CD4-positive, CD25-positive, alpha-beta regulatory T cell (primary cell): Measurements from ENCODE around the gene HMGN1. TPM values are rescaled to one million over a fixed set of nuclear protein-coding genes. Genes with fewer than 3 reads are reported as not detected.
A peak's percentile ranks its signal among the peaks of the same experiment; 100 is the strongest.

ENCODE experiments used
- ATAC-seq, 2 donors: fragments of 150-1000 bp; cut with Tn5 transposase; one replicate each; pipeline ENCODE4 v1.10.0; 2021; ENCODE audit warnings: low read depth in 2 of 2, moderate number of reproducible peaks in 2 of 2, moderate library complexity in 1 of 2
- DNase-seq, 3 donors: peaks; one replicate each; pipeline versions ENCODE4 v3.0.0 to v3.0.0-alpha.2; 2012 to 2022; ENCODE audit warnings: mixed read lengths in 1 of 3
- H3K27ac ChIP-seq: one replicate; pipeline ENCODE4 v1.7.0; 2013; ENCODE audit warnings: mild to moderate bottlenecking, low read length; ENCODE audit not compliant: insufficient read depth, poor library complexity, severe bottlenecking
- H3K27me3 ChIP-seq: one replicate; pipeline ENCODE4 v1.7.0; 2013; ENCODE audit warnings: low read length; ENCODE audit not compliant: control insufficient read depth, insufficient read depth
- H3K36me3 ChIP-seq: one replicate; pipeline ENCODE4 v1.7.0; 2013; ENCODE audit warnings: mild to moderate bottlenecking, low read length, moderate library complexity; ENCODE audit not compliant: control insufficient read depth, insufficient read depth
- H3K4me1 ChIP-seq: 2 replicates; pipeline ENCODE4 v1.7.0; 2013; ENCODE audit warnings: mild to moderate bottlenecking, low read length; ENCODE audit not compliant: insufficient read depth, control insufficient read depth, poor library complexity, severe bottlenecking
- H3K4me3 ChIP-seq: one replicate; pipeline ENCODE4 v1.7.0; 2013; ENCODE audit warnings: low read depth, mild to moderate bottlenecking, low read length, moderate library complexity
- H3K9me3 ChIP-seq, 2 experiments: 1 replicate in 1 of 2; 2 replicates in 1 of 2; pipeline ENCODE4 v1.7.0; 2013; ENCODE audit warnings: low read length in 2 of 2, mild to moderate bottlenecking in 1 of 2, moderate library complexity in 1 of 2; ENCODE audit not compliant: control insufficient read depth in 2 of 2
- H3K27ac Mint-ChIP-seq, 3 donors: one replicate each; pipeline ENCODE4 v1.8.0; 2020 to 2022; ENCODE audit warnings: mild to moderate bottlenecking in 3 of 3, mixed read lengths in 3 of 3, moderate library complexity in 2 of 3
- H3K27me3 Mint-ChIP-seq: one replicate; pipeline ENCODE4 v1.8.0; 2022; ENCODE audit warnings: mild to moderate bottlenecking, mixed read lengths
- H3K36me3 Mint-ChIP-seq: one replicate; pipeline ENCODE4 v1.8.0; 2020; ENCODE audit warnings: mixed read lengths
- H3K4me1 Mint-ChIP-seq, 4 donors: one replicate each; pipeline ENCODE4 v1.8.0; 2020 to 2022; ENCODE audit warnings: mixed read lengths in 4 of 4, mild to moderate bottlenecking in 1 of 4
- H3K4me3 Mint-ChIP-seq, 4 donors: one replicate each; pipeline ENCODE4 v1.8.0; 2020 to 2022; ENCODE audit warnings: mild to moderate bottlenecking in 4 of 4, mixed read lengths in 4 of 4, moderate library complexity in 3 of 4
- H3K9me3 Mint-ChIP-seq, 7 donors: one replicate each; pipeline ENCODE4 v1.8.0; 2020 to 2022; ENCODE audit warnings: mixed read lengths in 7 of 7, mild to moderate bottlenecking in 3 of 7, moderate library complexity in 2 of 7
- polyA plus RNA-seq, 4 donors: library from polyadenylated mRNA; unstranded; fragments of 300-500 nt; fragmentation: Illumina TruSeq; gene quantifications; one replicate each; pipeline ENCODE4 v1.2.3, GENCODE V29; 2021
- total RNA-seq: library from RNA; stranded (reverse); gene quantifications from one replicate; pipeline ENCODE4 v1.2.3, GENCODE V29; 2022

HMGN1 gene
- total and polyA plus RNA-seq, 5 donors from 2014 or later: 168 to 249 (median 186) TPM

- H3K4me1 ChIP-seq: peaks cover 44% of the 10 kb centered on the region
- peaks cover 15% of the 10 kb centered on the region for H3K36me3 Mint-ChIP-seq
- ATAC-seq (no peak), DNase-seq (no peak)
- H3K4me1 Mint-ChIP-seq: peaks cover 18 to 66% (median 52%) of the 10 kb centered on the region in 4 donors
- H3K27ac ChIP-seq: no peak overlapping the region
- H3K27me3 Mint-ChIP-seq: peaks cover 14% of the 10 kb centered on the region
- peaks cover 0 to 5% (median 0%) of the 10 kb centered on the region in 7 donors for H3K9me3 Mint-ChIP-seq
- H3K4me3 ChIP-seq: peak overlapping the region; percentile 81
- H3K36me3 ChIP-seq: peaks cover 19% of the 10 kb centered on the region
- no peaks in the 10 kb centered on the region for H3K9me3 ChIP-seq
- H3K27ac Mint-ChIP-seq: peak overlapping the region in 1 of 3 donors; percentile 89
- H3K27me3 ChIP-seq: no peaks in the 10 kb centered on the region
- H3K4me3 Mint-ChIP-seq: peak overlapping the region in 3 of 4 donors; percentile 35 to 98 (median 94)
These were observed 37.7 kb downstream of the HMGN1 start for GRCh38 chr21:39311164-39311563.

- Mint-ChIP-seq H3K4me1 (peaks cover 19 to 64% (median 48%) of the 10 kb centered on the region in 4 donors), H3K27ac (no peak overlapping the region), H3K36me3 (peaks cover 22% of the 10 kb centered on the region), H3K4me3 (peak overlapping the region in 1 of 4 donors; percentile 38), H3K27me3 (peaks cover 6% of the 10 kb centered on the region), H3K9me3 (peaks cover 0 to 2% (median 0%) of the 10 kb centered on the region in 7 donors)
- Histone ChIP-seq H3K27ac (peak overlapping the region; percentile 5), H3K4me1 (peaks cover 28% of the 10 kb centered on the region), H3K4me3 (no peak overlapping the region), H3K9me3 (no peaks in the 10 kb centered on the region), H3K36me3 (peaks cover 29% of the 10 kb centered on the region), H3K27me3 (no peaks in the 10 kb centered on the region)
- ATAC-seq: no peak
- no peak for DNase-seq
These were observed 41.4 kb downstream of the HMGN1 start for GRCh38 chr21:39307466-39307865.

GRCh38 chr21:39300587-39300986 lies 48.3 kb downstream of the HMGN1 start:
- H3K27me3 Mint-ChIP-seq: no peaks in the 10 kb centered on the region
- H3K36me3 ChIP-seq: peaks cover 63% of the 10 kb centered on the region
- no peak overlapping the region for H3K27ac ChIP-seq
- no peaks in the 10 kb centered on the region for H3K9me3 ChIP-seq
- H3K9me3 Mint-ChIP-seq: peaks cover 0 to 7% (median 0%) of the 10 kb centered on the region in 7 donors
- peak overlapping the region in 2 of 3 donors; percentile 8 to 26 for H3K27ac Mint-ChIP-seq
- H3K4me3 Mint-ChIP-seq: peak overlapping the region in 1 of 4 donors; percentile 6
- peaks cover 26 to 61% (median 48%) of the 10 kb centered on the region in 4 donors for H3K4me1 Mint-ChIP-seq
- peaks cover 36% of the 10 kb centered on the region for H3K36me3 Mint-ChIP-seq
- ATAC-seq (no peak), DNase-seq (no peak)
- no peak overlapping the region for H3K4me3 ChIP-seq
- H3K4me1 ChIP-seq: no peaks in the 10 kb centered on the region
- no peaks in the 10 kb centered on the region for H3K27me3 ChIP-seq

- Histone ChIP-seq H3K36me3 (peaks cover 85% of the 10 kb centered on the region), H3K27ac (no peak overlapping the region), H3K4me3 (no peak overlapping the region), H3K27me3 (no peaks in the 10 kb centered on the region), H3K9me3 (no peaks in the 10 kb centered on the region), H3K4me1 (no peaks in the 10 kb centered on the region)
- Mint-ChIP-seq H3K36me3 (peaks cover 49% of the 10 kb centered on the region), H3K4me3 (peak overlapping the region in 1 of 4 donors; percentile 42), H3K27ac (peak overlapping the region in 1 of 3 donors; percentile 53), H3K4me1 (peaks cover 41 to 48% (median 44%) of the 10 kb centered on the region in 4 donors), H3K9me3 (peaks cover 0 to 7% (median 0%) of the 10 kb centered on the region in 7 donors), H3K27me3 (no peaks in the 10 kb centered on the region)
- no peak for DNase-seq
- no peak for ATAC-seq
These were observed 52.0 kb downstream of the HMGN1 start for GRCh38 chr21:39296891-39297290.

Other genes with a start within 250 kb of the HMGN1 start
- 15.6 TPM for gene PSMG1, start 165.6 kb downstream of the HMGN1 start, total RNA-seq
- 10 to 100 TPM; 45.9 to 52.0 (median 48.6) TPM for gene PSMG1, start 165.6 kb downstream of the HMGN1 start, polyA plus RNA-seq
- 110 TPM for gene BRWD1, start 35.5 kb downstream of the HMGN1 start, total RNA-seq
- gene BRWD1, start 35.5 kb downstream of the HMGN1 start, polyA plus RNA-seq: 10 to 100 TPM; 33.9 to 44.1 (median 41.1) TPM
- gene LCA5L, start 96.7 kb upstream of the HMGN1 start, total RNA-seq: not detected
- not detected for gene LCA5L, start 96.7 kb upstream of the HMGN1 start, polyA plus RNA-seq
- gene SH3BGR, start 102.9 kb upstream of the HMGN1 start, total RNA-seq: not detected
- gene SH3BGR, start 102.9 kb upstream of the HMGN1 start, polyA plus RNA-seq: 1 to 10 TPM in 1 of 4 donors, under 1 TPM in 2, not detected in 1; 0.56 to 1.4 (median 0.57) TPM